ENCODE measurements around the gene NR2F1-AS1. TPM values are rescaled to one million over a fixed set of nuclear protein-coding genes. Genes with fewer than 3 reads are reported as not detected.

Gene NR2F1-AS1
- total and polyA plus RNA-seq, 4 donors: 2.0 to 4.0 (median 2.1) TPM

GRCh38 chr5:93596310-93596675 lies 15.3 kb upstream of the NR2F1-AS1 start (continued):
- TF ChIP-seq, protein P1, sequence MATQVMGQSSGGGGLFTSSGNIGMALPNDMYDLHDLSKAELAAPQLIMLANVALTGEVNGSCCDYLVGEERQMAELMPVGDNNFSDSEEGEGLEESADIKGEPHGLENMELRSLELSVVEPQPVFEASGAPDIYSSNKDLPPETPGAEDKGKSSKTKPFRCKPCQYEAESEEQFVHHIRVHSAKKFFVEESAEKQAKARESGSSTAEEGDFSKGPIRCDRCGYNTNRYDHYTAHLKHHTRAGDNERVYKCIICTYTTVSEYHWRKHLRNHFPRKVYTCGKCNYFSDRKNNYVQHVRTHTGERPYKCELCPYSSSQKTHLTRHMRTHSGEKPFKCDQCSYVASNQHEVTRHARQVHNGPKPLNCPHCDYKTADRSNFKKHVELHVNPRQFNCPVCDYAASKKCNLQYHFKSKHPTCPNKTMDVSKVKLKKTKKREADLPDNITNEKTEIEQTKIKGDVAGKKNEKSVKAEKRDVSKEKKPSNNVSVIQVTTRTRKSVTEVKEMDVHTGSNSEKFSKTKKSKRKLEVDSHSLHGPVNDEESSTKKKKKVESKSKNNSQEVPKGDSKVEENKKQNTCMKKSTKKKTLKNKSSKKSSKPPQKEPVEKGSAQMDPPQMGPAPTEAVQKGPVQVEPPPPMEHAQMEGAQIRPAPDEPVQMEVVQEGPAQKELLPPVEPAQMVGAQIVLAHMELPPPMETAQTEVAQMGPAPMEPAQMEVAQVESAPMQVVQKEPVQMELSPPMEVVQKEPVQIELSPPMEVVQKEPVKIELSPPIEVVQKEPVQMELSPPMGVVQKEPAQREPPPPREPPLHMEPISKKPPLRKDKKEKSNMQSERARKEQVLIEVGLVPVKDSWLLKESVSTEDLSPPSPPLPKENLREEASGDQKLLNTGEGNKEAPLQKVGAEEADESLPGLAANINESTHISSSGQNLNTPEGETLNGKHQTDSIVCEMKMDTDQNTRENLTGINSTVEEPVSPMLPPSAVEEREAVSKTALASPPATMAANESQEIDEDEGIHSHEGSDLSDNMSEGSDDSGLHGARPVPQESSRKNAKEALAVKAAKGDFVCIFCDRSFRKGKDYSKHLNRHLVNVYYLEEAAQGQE (IDR thresholded peaks at IDR 0.05): no peak
- TF ChIP-seq FOXA1 (IDR thresholded peaks at IDR 0.05) (no peak), NR2F2 (IDR thresholded peaks at IDR 0.05) (no peak), SP1 (IDR thresholded peaks at IDR 0.05) (no peak), HNF4A (conservative IDR thresholded peaks at IDR 0.05) (no peak)
- TF ChIP-seq, protein P2, sequence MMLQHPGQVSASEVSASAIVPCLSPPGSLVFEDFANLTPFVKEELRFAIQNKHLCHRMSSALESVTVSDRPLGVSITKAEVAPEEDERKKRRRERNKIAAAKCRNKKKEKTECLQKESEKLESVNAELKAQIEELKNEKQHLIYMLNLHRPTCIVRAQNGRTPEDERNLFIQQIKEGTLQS (IDR thresholded peaks at IDR 0.05): no peak

DNA sequence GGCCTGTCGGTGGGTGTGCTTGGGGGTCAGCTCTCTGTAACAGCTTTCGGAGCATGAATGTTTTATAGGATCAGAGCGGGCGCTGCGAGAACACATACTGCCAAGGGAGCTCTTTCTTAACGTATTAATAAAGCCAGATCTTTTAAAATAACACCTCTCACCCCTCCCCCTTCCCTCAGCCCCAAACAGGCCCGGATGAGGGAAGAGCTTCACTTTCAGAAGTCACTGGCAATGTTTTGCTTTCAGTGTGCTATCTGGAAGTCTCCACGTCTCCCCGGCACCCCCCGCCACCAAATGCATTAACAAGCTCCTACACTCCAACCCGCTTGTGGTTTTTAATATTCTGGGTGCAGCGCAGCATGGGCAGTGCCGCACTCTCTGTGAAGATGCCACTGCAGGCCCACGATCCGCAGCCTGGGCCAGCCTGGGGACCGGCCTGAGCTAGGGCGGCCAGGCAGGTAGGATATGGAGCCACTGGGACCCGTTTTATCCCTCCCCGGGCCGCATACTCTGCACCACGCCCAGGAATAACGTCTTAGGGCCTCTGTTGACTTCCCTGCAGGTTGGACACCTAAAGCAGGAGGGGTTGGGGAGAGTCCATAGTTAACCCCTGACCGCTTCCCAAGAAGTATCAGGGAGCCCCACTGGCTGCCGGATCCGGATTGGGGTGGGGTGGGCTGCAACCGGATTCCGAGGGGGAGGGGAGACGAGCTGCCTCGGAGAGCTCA lies 14.6 kb upstream of the NR2F1-AS1 start:
- no peak overlapping the region for H3K27ac ChIP-seq (ENCODE audit: low read depth in 1 of 2, low read length in 2 of 2)
- no peaks in the 10 kb centered on the region for H3K36me3 ChIP-seq (ENCODE audit: control insufficient read depth in 4 of 4, insufficient read depth in 3 of 4, low read depth in 1 of 4, low read length in 3 of 4)
- peaks cover 0 to 7% (median 4%) of the 10 kb centered on the region in 4 donors for H3K27me3 ChIP-seq (ENCODE audit: control insufficient read depth in 4 of 4, insufficient read depth in 4 of 4, low read length in 3 of 4)
- H3K9me3 ChIP-seq (ENCODE audit: control insufficient read depth in 4 of 4, low read length in 3 of 4): no peaks in the 10 kb centered on the region
- peaks cover 0 to 5% (median 1%) of the 10 kb centered on the region in 4 donors for H3K4me1 ChIP-seq (ENCODE audit: control insufficient read depth in 4 of 4, insufficient read depth in 4 of 4, low read length in 3 of 4)
- 74% methylated on average over 29 of the region's 29 CpGs for WGBS
- H3K9ac ChIP-seq (ENCODE audit: low read depth in 1 of 2, low read length in 2 of 2): no peak overlapping the region
- DNase-seq (ENCODE audit: low spot score): no peak
- no peak overlapping the region for H3K4me3 ChIP-seq (ENCODE audit: low read depth in 1 of 3, low read length in 3 of 3)
- TF ChIP-seq EGR1 (IDR thresholded peaks at IDR 0.05; ENCODE audit: low read depth in 2 of 2) (no peak), NR2F2 (IDR thresholded peaks at IDR 0.05) (no peak), YY1 (IDR thresholded peaks at IDR 0.05) (no peak), RAD21 (IDR thresholded peaks at IDR 0.05) (no peak), HNF4G (IDR thresholded peaks at IDR 0.05) (no peak)
- TF ChIP-seq, protein P3, sequence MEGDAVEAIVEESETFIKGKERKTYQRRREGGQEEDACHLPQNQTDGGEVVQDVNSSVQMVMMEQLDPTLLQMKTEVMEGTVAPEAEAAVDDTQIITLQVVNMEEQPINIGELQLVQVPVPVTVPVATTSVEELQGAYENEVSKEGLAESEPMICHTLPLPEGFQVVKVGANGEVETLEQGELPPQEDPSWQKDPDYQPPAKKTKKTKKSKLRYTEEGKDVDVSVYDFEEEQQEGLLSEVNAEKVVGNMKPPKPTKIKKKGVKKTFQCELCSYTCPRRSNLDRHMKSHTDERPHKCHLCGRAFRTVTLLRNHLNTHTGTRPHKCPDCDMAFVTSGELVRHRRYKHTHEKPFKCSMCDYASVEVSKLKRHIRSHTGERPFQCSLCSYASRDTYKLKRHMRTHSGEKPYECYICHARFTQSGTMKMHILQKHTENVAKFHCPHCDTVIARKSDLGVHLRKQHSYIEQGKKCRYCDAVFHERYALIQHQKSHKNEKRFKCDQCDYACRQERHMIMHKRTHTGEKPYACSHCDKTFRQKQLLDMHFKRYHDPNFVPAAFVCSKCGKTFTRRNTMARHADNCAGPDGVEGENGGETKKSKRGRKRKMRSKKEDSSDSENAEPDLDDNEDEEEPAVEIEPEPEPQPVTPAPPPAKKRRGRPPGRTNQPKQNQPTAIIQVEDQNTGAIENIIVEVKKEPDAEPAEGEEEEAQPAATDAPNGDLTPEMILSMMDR (IDR thresholded peaks at IDR 0.05; ENCODE audit: low read depth, low read length, missing input control): no peak
- TF ChIP-seq, protein P4, sequence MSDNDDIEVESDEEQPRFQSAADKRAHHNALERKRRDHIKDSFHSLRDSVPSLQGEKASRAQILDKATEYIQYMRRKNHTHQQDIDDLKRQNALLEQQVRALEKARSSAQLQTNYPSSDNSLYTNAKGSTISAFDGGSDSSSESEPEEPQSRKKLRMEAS (IDR thresholded peaks at IDR 0.05): no peak

GRCh38 chr5:93594591-93595419 lies 13.8 kb upstream of the NR2F1-AS1 start:
- Histone ChIP-seq H3K9me3 (ENCODE audit: control insufficient read depth in 4 of 4, low read length in 3 of 4) (no peaks in the 10 kb centered on the region), H3K36me3 (ENCODE audit: control insufficient read depth in 4 of 4, insufficient read depth in 3 of 4, low read depth in 1 of 4, low read length in 3 of 4) (no peaks in the 10 kb centered on the region), H3K4me3 (ENCODE audit: low read depth in 1 of 3, low read length in 3 of 3) (no peak overlapping the region), H3K9ac (ENCODE audit: low read depth in 1 of 2, low read length in 2 of 2) (no peak overlapping the region), H3K4me1 (ENCODE audit: control insufficient read depth in 4 of 4, insufficient read depth in 4 of 4, low read length in 3 of 4) (peaks cover 0 to 5% (median 1%) of the 10 kb centered on the region in 4 donors), H3K27me3 (ENCODE audit: control insufficient read depth in 4 of 4, insufficient read depth in 4 of 4, low read length in 3 of 4) (peaks cover 0 to 7% (median 3%) of the 10 kb centered on the region in 4 donors), H3K27ac (ENCODE audit: low read depth in 1 of 2, low read length in 2 of 2) (no peak overlapping the region)
- WGBS: 70% methylated on average over 37 of the region's 37 CpGs
- DNase-seq (ENCODE audit: low spot score): no peak
- TF ChIP-seq SP1 (IDR thresholded peaks at IDR 0.05) (no peak), EGR1 (IDR thresholded peaks at IDR 0.05; ENCODE audit: low read depth in 2 of 2) (no peak), JUND (IDR thresholded peaks at IDR 0.05) (no peak), RXRA (IDR thresholded peaks at IDR 0.05) (no peak), TAF1 (conservative IDR thresholded peaks at IDR 0.05) (no peak), RAD21 (IDR thresholded peaks at IDR 0.05) (no peak), FOXA1 (IDR thresholded peaks at IDR 0.05) (no peak), FOXA2 (IDR thresholded peaks at IDR 0.05) (no peak), HNF4A (conservative IDR thresholded peaks at IDR 0.05) (no peak), NR2F2 (IDR thresholded peaks at IDR 0.05) (no peak), HNF4G (IDR thresholded peaks at IDR 0.05) (no peak), GABPA (IDR thresholded peaks at IDR 0.05 in 1 of 2, conservative IDR thresholded peaks at IDR 0.05 in 1 of 2) (no peak)
- TF ChIP-seq, protein P4 (IDR thresholded peaks at IDR 0.05): no peak
- TF ChIP-seq, protein P3 (IDR thresholded peaks at IDR 0.05; ENCODE audit: low read depth, low read length, missing input control): no peak
